Fibroblast of skin of left biceps (primary cell): ENCODE results near the gene SSNA1.

Experiments used
- DNase-seq, 2 experiments: peaks; one replicate each; pipeline ENCODE4 v3.0.0-alpha.2; 2013; ENCODE audit warnings: low read depth in 2 of 2

The SSNA1 gene

GRCh38 chr9:137219757-137220316, 31.4 kb downstream of the SSNA1 start:
- no peak for DNase-seq

GRCh38 chr9:137220317-137221094, 32.0 kb downstream of the SSNA1 start:
- DNase-seq: no peak

GRCh38 chr9:137221095-137221505, 32.6 kb downstream of the SSNA1 start:
- DNase-seq: no peak

- no peak for DNase-seq
Measured at GRCh38 chr9:137221506-137222111, 33.1 kb downstream of the SSNA1 start.

- DNase-seq: no peak
Measured at GRCh38 chr9:137222190-137223077, 34.0 kb downstream of the SSNA1 start, which contains the start of gene RNF208. Gene RNF208, minus strand, starts transcription at chr9:137222240. Its CDS starts 1,028 bp downstream, at chr9:137221212.

- peak; percentile 96 to 97 for DNase-seq
Measured at GRCh38 chr9:137223078-137223970, 34.8 kb downstream of the SSNA1 start.

GRCh38 chr9:137224830-137225694, 36.6 kb downstream of the SSNA1 start, which contains the start of gene CYSRT1:
Gene CYSRT1, plus strand, starts transcription at chr9:137225174. Its CDS starts 448 bp downstream, at chr9:137225622.
- no peak for DNase-seq

GRCh38 chr9:137225699-137226331, 37.3 kb downstream of the SSNA1 start:
- no peak for DNase-seq

GRCh38 chr9:137226338-137227053, 38.0 kb downstream of the SSNA1 start:
- no peak for DNase-seq

GRCh38 chr9:137227054-137227852, 38.8 kb downstream of the SSNA1 start, which contains the start of gene RNF224:
Gene RNF224, plus strand, starts transcription at chr9:137227502. Its CDS starts 834 bp downstream, at chr9:137228336.
- no peak for DNase-seq

- no peak for DNase-seq
Measured at GRCh38 chr9:137227853-137228505, 39.5 kb downstream of the SSNA1 start.

GRCh38 chr9:137228506-137228967, 40.1 kb downstream of the SSNA1 start:
- no peak for DNase-seq

GRCh38 chr9:137228968-137229896, 40.8 kb downstream of the SSNA1 start:
- DNase-seq: no peak

- DNase-seq: no peak
Measured at GRCh38 chr9:137229903-137230704, 41.6 kb downstream of the SSNA1 start.
